HG03064 (cell line): ENCODE results near the gene ARFGEF2.
A peak's percentile ranks its signal among the peaks of the same experiment; 100 is the strongest.

Experiments
- ATAC-seq: cut with Tn5 transposase; IDR thresholded peaks from one replicate; pipeline ENCODE4 v1.9.1; 2021; ENCODE audit warnings: low read depth; ENCODE audit not compliant: unreplicated experiment

ARFGEF2 gene

DNA sequence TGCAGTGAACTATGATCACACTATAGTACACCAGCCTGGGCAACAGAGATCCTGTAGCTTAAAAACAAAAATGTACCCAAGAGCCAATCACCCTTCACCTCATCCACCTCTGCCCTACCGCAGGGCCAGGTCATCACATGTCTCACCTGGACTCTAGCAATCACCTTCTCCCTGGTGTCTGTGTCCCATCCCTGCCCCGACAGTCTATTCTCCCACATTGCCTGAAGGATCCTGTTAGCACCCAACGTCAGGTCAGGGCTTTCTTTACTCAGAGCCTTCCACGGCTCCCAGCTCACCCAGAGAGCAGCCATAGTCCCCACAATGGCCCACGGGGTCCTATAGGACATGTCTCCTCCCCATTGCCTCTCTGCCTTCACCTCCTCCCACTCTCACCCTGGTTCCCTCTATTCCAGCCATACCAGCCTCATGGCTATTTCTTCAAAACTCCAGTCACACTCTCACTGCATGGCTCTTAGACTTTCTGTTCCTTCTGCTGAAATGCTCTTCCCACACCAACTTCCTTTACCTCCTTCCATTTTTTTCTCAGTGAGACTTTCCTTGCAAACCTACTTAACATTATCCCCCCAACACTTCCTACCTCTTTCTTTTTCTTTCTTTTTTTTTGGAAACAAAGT lies 22.5 kb upstream of the ARFGEF2 start:
- no peak for ATAC-seq

DNA sequence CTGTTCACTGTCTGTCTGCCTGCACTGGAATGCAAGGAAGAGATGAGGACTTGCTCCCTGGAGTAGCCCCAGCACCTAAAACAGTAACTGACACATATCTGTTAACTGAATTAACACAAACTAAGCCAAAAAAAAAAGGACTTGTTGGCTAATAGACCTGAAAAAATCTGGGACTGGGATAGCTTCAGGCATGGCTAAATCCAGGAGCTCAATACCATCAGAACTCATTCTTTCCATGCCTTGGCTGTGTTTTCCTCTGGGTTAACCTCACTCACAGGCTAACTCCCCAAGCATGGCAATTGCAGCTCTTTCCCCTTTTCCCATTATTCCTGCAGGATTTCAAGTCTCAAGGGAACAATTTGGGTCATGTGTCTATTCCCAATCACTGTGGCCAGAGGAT lies 21.6 kb upstream of the ARFGEF2 start:
- no peak for ATAC-seq

DNA sequence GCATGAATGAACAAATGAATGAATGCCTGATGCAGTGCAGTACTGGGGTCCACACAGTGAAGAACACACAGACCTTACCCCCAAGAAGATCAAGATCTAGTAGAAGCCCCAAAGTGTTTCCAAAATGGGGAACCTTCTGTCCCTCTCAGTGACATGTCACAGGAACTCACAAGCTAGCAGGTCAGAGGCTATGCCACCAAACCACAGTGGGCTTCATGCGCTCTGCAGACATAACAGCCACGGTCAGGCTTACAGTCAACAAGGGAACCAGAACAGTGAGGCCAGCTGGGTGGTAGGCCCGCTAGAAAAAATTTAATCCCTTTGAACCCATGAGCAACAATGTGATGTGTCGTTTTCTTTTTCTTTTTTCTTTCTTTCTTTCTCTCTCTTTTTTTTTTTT lies 20.2 kb upstream of the ARFGEF2 start:
- ATAC-seq = no peak

DNA sequence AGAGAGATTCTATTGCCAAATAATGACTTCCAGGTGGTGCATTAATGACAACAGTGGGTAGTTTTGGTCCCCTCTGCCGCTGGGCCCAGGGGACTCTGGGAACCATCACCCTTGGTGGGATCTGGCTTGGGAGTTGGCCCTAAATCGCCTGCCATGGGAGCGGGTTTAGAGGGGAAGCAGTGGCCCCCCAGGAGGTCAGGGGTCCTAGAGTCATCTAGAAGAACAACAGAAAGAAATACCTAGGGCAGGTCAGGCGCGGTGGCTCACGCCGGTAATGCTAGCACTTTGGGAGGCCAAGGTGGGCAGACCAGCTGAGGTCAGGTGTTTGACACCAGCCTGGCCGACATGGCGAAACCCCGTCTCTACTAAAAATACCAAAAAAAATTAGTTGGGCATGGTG lies 17.8 kb upstream of the ARFGEF2 start:
- ATAC-seq = no peak

DNA sequence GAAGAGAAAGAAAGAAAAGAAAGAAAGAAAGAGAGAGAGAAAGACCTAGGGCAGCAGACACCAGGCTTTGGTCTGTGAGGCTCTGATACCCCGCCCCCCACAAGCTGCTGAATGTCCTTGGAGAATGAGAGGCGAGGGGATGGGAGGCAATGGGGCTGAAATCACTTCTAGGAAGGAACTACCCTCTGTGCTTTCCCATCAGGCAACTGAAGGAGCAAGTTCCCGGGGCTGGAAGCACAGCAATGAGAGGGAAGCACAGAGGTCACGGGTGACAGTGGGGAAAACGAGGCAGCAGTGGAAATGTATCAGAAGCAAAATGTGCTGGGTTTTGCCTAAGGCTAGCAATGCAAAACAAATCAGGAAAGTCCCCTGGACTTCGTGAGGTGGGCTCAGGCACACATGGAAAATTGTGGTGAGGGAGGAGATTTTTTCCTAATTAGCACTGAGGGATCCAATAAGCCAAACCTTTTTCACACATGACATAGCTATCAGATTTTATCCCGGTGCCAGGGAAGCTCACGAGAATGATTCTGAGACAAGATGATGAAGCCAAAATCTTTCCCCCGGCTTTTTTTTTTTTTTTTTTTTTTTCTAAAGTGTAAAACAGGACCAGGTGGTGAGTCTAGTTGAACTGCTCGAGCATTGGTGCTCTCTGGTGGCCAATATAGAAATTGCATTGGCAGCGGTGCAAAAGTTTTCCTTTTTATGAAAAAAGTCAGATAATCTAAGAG lies 16.8 kb upstream of the ARFGEF2 start:
- no peak for ATAC-seq

DNA sequence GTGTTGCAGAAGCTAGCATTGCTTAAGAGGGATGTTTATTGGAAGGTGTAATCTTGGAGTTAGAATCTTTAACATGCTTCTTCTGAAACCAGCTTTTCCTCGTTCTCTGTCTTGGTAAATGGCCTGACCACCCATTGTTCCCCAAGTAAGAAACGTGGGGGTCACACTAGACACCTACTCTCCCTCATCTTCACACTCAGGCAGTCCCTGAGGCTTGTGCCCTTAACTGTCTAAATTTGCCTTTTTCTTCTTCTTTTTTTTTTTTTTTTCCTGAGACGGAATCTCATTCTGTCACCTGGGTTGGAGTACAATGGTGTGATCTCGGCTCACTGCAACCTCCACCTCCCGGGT lies 16.2 kb upstream of the ARFGEF2 start:
- no peak for ATAC-seq

DNA sequence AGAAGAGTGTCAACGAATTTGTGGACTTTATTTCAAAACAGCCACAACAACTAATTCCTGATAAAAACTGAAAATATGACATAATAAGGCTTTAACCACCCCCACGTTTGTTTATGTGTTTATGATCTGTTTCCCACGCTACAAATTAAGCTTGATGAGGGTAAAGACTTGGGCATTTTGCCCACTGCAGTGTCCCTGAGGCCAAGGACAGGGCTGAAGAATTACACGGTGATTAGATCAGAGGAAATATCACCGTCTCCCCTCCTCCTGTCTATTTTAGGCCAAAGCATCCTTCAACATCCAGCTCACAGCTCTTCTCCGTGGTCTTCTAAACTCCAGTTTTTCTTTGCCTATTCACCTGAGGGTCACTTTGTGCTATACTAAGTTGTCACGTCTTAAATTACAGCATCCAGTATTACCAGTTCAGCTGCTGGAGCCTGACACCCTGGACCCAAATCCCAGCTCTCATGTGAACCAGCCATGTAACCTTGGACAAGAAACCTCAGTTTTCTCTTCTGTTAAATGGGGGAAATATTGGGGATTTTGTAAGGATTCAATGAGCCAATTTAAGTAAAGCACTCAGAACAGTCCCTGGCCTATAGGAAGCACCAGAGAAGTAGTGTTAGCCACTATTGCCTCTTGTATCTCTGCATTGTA lies 15.2 kb upstream of the ARFGEF2 start:
- no peak for ATAC-seq

DNA sequence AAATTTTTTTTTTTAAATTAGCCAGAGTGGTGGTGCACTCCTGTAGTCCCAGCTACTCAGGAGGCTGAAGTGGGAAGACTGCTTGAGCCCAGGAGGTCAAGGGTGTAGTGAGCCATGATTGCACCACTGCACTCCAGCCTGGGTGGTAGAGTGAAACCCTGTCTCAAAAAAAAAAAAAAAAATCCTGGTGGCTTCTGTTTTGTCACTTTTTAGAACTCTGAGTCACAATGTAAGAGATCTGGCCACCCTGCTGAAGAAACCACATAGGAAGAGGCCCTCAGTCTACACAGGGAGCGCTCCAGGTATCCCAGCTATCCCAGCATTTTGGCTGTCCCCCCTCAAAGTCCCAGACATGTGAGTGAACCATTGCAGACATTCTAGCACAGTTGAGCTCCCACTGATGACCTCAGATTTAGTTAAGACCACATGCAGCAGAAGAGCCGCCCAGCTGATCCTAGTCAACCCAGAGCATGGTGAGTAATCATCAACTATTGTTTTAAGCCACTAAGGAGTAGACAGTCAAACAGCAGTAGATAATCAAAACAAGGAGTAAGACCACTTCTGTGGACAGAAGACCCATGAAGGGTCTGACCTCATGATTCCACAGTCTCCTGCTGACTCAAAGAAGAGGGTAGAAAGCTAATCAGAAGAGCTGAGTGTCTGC lies 12.7 kb upstream of the ARFGEF2 start:
- ATAC-seq = no peak

DNA sequence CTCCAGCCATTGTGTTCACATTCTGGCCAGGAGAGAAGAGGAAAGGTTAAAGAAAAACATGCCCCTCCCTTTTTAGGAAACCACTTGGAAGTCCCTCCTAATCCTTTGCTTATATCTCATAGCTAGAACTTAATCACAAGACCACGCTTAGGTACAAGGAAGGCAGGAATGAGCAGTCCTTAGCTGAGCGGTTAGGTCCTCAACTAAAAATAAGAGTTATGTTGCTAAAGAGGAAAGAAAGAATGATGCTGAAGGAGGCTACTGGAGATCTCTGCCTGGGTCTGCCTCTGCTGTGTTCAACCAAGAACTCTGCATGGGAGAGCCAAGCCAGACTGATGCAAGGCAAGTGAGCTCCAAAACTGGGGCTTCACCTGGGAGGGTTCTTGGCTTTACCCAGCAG lies 11.6 kb upstream of the ARFGEF2 start:
- no peak for ATAC-seq

DNA sequence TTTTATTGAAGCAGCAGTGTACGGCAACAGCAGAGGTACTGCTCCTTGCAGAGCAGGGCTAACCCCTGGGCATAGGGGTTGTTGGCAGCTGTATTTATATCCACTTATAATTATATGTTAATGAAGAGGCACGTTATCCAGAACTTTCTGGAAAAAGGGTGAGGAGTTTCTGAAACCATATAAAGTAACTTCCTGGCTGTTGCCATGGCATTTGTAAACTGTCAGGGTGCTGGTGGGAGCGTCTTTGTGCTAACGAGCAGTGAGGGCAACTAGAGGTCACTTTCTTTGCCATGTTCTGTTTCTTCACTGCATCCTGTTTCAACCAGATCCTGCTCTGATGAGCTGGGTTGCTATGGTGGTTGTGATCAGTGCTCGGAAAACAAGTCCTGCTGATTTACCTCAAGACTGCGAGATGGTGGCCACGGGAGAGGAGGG lies 11.1 kb upstream of the ARFGEF2 start:
- ATAC-seq = no peak

DNA sequence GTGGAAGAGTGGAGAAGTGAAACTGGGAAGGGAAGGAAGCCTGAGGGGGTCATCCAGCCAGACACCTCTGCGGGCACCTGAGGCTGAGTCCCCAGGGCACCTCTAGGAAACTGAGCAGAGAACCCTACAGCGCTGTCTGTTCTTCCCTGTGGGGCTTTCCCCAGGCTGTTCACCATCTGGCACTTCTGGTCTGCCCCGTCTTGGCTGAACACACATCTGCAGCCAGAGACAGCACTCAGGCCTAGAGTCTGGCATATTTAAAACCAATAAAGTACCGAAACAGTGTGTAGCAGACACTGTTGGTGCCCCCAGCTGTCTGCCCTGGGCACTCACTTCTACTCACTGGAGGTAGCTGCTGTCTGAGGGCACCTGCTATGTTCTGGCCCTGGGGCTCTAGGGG lies 9.4 kb upstream of the ARFGEF2 start:
- peak; percentile 80 for ATAC-seq

DNA sequence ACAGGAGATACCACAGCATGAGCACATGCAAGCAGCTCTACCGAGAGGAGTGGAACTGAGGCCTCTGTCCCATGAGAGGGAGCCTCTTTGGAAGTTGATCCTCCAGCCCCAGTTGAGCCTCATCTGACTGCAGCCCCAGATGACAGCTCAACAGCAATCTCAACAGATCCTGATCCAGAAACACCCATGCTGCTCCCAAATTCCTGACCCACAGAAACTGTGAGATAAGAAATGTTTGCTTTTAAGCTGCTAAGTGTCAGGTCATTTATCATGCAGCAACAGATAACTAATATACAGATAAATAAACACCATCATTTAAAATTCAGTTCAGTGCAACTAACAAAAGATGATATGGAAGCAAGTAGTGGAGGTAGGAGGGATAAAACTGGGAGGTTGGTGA lies 4.8 kb upstream of the ARFGEF2 start:
- no peak for ATAC-seq

DNA sequence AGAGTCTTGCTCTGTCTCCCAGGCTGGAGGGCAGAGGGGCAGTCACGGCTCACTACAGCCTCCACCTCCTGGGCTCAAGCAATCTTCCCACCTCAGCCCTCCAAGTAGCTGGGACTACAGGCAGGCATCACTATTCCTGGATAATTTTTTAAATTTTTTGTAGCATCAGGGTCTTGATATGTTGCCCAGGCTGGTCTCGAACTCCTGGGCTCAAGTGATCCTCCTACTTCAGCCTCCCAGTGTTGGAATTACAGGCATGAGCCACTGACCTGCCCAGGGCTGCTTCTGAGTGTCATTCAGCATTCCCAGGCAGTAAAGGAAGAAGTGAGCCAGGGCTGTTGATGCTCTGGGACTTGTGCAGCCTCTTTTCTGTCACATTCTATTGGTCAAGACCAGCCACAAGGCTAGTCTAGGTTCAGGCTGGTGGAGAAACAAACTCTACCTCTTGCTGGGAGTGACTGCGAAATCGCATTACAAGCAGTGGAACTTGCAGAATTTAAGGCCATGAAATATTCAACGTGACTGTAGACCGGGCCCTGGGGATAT lies 2.1 kb upstream of the ARFGEF2 start:
- ATAC-seq = no peak

DNA sequence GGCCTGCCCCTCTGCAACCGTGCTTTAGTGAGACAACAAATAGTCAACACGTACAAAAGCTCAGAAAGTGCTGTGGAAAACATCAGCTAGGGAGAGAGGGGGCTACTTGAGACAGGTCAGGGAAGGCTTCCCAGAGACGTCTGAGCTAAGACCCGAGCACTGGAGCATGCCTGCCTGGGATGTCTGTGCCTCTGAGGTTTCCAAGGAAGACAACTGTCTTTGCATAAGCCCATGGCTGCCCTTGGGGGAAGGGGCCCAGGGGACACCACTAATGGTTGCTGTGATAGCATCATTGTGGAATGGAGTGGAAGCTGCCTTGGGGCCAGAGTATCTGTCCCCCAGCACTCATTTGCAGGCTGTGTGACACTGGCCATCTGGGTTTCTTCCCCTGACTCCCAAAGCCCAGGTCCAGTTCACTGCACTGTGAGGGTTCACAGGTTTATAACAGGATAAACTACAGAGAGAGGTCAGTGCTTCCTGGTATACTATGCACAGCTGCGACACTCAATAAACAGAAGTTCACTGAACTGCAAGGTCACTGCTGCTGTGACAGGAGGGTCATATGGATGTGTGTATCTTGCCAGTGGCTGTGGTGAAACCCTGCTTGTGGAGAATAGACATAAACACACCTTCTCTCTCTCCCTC lies 1.5 kb upstream of the ARFGEF2 start:
- ATAC-seq = no peak

DNA sequence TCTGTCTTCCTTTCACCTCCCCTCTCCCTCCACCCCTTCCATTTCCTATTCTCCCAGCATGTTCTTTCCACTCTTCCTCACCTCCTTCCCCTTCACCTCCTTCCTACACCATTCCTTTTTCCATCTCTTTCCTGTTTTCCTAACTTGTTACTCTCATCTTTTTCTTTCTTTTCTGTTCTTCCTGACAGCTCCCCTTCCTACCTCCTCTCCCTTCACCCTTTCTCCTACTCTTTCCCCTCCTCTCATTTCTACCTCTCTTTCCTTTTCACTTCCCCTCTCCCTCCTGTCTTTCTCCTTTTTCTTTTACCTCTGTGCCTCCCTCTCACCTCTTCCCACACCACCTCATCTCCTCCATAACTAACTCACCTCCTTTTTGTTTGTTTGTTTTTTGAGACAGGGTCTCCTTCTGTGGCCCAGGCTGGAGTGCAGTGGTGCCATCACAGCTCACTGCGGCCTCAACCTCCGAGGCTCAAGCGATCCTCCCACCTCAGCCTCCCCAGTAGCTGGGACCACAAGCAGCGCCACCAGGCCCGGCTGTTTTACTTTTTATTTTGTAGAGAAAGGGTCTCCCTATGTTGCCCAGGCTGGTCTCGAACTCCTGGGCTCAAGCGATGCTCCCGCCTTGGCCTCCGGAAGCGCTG lies 864 bp upstream of the ARFGEF2 start:
- ATAC-seq = no peak

DNA sequence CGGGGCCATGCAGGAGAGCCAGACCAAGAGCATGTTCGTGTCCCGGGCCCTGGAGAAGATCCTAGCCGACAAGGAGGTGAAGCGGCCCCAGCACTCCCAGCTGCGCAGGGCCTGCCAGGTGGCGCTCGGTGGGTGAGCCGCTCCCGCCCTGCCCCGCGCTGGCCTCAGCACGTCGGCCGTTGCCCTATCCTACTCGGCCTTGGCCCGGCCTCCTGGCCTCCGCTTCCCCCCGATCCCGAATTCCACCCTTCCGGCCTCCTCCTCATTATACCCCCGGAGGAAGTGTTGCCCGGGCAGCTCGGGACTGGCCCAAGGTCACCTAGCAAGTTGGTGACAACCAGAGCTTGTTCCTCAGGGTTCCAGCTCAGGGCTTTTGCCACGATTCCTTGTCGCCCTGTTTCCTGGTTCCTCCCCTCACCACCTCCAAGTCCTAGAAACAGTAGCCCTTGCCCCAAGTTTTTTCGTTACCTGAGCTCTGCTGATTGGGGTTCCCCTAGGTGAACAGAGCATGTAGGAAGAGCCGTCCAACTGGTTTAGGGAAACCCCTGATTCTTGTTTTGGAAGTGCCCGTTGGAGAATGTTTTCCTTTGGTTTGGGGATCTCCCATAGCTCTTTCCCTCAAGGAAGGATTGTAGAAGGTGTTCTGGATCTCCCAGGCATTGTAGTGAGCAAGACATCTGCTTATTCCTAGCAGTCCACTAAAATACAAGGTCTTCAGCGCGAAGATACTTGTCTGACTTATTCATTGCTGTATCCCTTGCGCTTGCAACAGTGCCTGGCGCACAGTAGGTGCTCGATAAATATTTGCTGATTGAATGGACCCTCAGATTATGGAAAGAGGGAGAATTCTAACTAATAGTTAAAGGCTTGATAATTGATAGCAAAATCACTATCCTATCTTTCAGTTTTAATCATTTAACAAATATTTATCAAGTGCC lies 641 bp downstream of the ARFGEF2 start:
- ATAC-seq = peak; percentile 19

DNA sequence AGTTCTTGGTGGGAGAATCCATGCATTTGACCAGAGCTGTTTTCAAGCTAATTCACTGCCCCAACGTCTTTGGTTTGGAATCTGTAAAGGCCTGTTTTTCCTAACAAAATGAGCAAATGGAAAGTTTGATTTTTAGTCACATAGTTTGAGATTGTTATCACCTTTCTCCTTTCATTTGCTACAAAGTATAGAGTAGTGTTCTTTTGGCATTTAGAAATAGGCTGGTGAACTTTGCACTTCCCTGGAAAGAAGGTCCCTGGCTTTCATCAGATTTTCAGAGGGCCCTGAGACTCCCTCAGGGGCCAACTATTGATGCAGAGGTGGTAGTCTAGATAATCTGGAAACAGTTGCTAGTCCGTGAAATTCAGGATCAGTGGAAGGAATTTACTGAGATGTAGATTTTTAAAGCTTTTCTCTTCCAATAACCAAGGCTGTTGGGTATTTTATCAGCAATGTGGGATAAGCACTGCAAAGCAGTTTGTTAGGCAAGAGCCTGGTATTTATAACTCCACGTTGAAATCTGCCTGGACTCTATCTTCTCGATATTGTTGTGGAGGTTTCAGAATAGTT lies 1.7 kb downstream of the ARFGEF2 start:
- no peak for ATAC-seq

DNA sequence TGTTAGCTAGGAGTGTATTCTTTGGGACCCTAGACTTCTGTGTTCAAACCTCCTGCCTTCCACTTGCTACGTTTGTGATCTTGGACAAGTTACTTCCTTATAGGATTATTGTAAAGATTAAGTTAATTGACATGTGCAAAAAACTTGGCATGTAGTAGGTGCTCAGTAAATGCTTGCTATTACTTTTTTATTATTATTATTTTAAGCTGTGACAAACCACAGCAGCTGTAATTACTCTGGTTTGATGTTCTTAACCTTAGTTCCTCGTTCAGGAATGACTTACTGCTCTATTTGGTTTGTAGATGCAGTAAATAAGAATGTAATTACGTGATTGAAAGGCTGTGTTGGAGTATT lies 3.2 kb downstream of the ARFGEF2 start:
- no peak for ATAC-seq

DNA sequence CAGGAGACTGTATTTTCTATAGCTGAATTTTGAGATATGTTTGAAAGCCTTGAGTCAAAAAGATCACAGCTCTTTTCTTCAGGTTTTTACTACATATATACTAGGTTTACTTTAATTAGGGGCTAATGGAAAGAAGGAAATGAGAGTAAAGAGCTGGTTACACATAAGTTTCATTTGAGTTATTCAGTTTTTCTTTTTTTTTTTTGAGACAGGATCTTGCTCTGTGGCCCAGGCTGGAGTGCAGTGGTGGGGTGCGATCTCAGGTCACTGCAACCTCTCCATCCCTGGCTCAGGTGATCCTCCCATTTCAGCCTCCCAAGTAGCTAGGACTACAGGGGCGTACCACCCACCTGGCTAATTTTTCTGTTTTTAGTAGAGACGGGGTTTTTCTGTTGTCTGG lies 4.8 kb downstream of the ARFGEF2 start:
- ATAC-seq = no peak
